Measurements from ENCODE around the gene PUDP.

The PUDP gene

GRCh38 chrX:7146703-7147412 lies 1.1 kb downstream of the PUDP start:
- DNase-seq = no peak

DNA sequence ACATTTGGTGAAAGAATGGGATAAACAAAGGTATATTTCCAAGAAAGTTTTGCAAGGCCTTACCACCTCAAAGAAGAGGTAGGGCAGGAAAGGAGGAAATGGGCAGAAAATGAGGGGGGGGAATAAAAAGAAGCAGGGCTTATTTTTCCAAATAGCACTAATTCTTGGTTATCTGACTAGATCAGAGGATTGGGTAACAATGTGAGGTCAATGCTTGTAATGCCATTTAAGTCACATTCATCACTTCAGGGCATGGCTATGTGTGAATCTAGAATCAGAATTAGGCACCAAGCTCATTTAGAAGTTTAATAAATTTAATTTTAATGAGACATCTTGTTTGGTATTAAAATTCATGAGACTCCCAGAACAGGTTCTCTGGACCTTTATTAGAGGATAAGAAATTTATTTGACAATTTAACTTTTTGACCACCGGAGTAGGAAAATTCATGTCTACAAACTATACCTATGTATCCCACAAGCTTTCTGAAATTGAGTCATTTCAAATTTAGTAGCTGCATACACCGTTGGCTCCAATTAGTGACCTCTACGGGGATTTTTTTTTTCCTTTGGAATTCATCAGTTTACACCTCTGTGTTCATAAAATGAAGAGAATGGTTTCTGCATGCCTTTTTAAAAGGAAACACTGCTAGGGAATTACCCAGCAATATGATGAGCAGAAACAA lies 1.8 kb downstream of the PUDP start:
- no peak for DNase-seq

DNA sequence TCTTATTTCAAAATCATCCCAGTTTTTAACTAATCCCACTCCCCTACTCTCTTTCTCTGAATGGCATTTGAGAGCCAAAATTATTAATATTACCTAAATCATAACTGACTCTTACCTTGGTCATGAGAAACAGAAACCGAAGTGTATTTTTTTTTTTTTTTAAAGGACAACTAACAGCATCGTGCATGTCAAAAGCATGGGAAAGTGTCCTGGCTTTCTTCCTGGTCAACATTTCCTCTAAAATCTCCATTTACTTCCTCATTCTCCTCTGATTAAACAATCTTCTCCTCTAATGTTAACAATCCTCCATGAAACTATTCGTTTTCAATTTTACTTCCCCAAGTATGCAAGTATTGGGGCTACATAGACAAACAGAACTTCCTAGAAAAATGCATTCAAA lies 2.5 kb downstream of the PUDP start:
- no peak for DNase-seq

DNA sequence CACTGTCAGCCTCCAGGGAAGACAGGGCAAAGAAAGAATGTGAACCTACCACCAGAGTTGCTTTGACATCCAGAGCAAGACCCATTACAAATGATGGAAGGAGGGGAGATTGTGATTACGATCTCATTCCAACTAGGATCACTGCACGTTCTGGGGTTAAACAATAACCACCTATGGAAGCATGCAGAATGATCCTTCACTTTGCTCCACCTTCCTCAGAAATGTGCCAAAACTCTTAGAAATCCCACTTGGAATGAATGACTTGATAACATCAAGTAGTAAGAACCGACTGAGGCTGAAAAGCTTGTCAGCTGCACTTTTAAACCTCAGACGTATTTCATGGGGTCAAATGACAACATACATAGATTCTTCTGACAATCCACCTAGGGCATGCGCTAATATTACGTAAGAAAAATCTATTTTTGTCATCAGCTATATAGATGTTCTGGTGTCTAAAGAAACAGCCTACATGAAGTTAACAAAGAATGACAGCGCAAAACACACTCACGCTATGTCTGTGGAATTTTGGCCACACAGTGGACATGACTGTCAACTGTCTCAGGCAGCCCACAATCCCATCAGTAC lies 3.9 kb downstream of the PUDP start:
- DNase-seq = no peak

DNA sequence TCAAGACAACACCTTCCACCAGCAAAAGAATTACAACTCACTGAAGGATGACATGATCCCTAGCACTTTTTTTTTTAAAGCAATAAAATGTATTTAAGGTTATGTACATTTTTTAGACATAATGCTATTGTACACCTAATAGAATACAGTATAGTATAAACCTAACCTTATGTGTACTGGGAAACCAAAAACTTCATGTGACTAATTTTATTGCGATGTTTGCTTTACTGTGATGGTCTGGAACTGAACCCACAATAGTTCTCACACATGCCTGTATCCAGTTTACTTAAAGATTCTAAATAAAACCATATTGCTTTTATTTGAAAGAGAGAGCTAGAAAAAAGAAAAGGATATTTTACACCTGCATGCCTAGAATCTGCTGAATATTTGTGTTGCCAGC lies 4.9 kb downstream of the PUDP start:
- no peak for DNase-seq

GRCh38 chrX:7139202-7140081 lies 8.5 kb downstream of the PUDP start:
- no peak for DNase-seq

- DNase-seq = no peak
Observed at GRCh38 chrX:7134981-7135380, 13.0 kb downstream of the PUDP start.

DNA sequence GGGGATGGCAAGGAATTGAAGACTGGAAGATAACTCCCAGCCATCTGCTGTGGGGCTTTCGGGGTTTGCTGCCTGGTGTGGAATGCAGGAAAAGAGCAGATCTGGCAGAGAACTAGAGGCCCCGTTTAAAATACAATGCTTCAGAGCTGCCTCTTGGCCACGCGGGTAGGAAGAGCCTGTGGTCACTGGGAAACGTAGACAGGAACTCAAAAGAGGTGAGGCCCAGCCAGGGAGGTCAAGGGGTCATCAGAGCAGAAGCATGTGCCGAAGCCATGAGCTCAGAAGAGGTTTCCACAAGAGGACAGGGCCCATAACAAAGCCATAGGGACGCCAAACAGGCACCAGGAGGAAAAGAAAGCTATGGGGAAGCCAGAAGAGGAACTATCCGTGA lies 14.9 kb downstream of the PUDP start:
- DNase-seq = no peak

- DNase-seq = no peak
Observed at GRCh38 chrX:7132335-7133049, 15.5 kb downstream of the PUDP start.

DNA sequence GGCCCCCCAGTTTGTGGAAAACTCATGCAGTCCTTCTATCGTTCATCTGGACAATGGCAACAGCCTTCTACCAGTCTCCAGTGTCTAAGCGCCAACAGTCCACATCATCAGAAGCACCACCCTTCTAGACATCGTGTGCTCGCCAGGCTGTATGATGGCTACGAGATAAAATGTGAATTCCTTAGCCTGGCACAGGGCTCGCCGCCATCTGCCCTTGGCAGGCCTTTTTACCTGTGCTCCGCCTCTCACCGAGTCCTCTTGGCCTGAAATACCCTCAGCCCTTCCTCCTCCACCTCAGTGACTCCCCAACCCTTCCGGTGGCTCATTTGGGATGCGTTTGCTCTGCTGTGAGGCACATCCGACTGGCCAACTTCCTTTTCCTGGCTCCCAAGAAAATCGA lies 16.3 kb downstream of the PUDP start:
- no peak for DNase-seq

DNA sequence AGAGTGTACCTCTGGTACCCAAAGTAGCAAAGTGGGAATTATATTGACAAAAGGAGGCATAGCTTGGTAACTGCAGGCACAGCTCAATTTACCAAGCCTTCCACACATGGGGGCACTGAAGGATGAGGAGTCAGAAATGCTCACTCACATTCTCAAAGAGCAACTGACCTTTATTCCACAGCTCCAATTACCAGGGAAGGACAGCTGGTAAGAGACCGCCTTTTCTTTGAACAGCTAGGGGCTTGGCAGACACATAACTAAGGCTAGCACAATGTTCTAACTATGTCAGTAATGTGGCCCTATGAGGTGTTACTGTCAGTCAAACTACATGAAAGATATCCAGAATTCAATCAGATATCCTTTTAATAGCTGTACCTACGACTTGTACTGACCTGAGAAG lies 20.9 kb downstream of the PUDP start:
- no peak for DNase-seq

DNA sequence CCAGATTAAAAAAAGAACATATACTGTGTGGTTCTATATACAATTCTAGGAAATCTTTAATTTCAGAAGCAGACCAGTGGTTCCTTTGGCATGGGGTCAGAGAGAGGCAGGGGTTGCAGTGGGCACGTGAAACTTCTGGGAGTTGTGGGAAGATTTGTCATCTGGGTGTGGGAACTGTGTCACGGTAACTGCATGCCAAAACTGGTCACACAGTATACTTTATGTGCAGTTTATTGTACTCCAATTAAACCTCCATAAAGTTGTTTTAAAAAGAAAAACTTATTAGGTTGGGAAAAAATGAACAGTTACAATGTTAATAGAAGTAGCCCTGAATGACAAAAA lies 27.1 kb downstream of the PUDP start:
- no peak for DNase-seq

GRCh38 chrX:7119950-7120877 lies 27.7 kb downstream of the PUDP start:
- no peak for DNase-seq

DNA sequence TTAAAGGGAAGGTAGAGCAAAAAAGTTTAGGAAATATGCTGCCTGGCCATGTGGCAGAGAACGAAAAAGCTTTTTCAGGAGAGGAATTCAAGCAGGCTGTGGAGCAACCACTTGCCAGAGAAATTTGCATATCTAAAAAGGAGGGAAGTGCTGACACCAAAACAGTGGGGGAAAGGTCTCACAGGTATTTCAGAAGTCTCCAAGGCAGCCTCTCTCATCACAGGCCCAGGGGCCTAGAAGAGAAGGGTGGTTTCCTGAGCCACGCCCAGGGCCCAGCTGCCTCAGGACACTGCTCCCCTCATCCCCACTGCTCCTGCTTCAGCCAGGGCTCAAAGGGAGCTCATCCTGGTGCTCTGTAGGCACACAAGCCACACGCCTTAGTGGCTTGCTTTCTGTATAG lies 30.4 kb downstream of the PUDP start:
- DNase-seq = no peak

DNA sequence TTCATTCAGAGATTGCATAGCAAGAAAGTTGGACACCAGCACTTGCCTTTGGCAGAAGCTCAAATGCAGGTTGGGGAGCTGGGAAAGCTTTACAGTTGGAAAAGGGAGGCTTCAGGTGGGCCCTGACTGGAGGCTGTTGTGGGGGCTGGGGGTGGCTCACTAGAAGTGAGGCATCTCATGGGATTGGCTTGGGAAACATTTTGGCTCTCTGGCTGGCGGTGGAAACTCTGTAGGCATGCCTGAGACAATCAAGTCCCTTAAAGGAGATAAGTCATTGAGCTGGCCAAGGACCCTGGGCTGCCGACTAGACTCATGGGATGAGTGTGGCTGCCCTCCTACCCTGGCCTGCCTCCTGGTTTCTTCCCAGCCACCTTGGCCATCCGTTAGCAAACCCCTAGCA lies 31.9 kb downstream of the PUDP start:
- no peak for DNase-seq

GRCh38 chrX:7115557-7115956 lies 32.4 kb downstream of the PUDP start:
- no peak for DNase-seq

GRCh38 chrX:7112071-7112470 lies 35.9 kb downstream of the PUDP start:
- no peak for DNase-seq

DNA sequence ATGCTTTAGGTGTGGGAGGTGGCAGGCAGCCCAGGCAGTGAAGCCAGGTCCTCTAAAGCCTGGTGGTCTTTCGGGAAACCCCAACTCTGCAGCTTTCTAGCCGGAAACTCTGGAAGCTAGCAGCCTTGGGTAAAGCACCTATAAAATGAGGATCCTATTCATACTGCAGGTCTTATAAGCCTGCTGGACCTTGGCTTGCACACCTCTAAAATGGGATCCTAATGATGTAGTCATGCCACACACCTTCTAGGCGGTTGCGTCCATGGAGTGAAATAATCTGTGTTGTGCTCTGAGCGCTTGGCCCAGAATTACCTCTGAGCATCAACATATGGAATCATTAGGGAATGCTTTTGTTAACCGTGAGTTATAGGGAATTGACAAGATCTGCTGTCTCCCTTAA lies 36.4 kb downstream of the PUDP start:
- DNase-seq = no peak

GRCh38 chrX:7110821-7111276 lies 37.1 kb downstream of the PUDP start:
- DNase-seq = no peak

- DNase-seq = no peak
Observed at GRCh38 chrX:7109838-7110793, 37.8 kb downstream of the PUDP start.

Measured in NCI-H1436 (cell line).